SK-N-SH treated with all-trans-retinoic acid at 6 μM for 48 hours (cell line): ENCODE results near the gene KLHDC8A.

ENCODE experiments used
- ARNTL ChIP-seq: fragments of 450-650 bp; formaldehyde crosslinking; IDR thresholded peaks from 2 replicates; pipeline ENCODE4 v1.5.0; 2020; ENCODE audit warnings: low read depth, mild to moderate bottlenecking, moderate library complexity, borderline replicate concordance
- ISL1 ChIP-seq: fragments of 250-450 bp; sonication (Bioruptor Pico); IDR thresholded peaks from 2 replicates; pipeline ENCODE4 v2.1.2; 2022; ENCODE audit warnings: mild to moderate bottlenecking, moderate library complexity
- PATZ1 ChIP-seq: fragments of 250-450 bp; sonication (Bioruptor Pico); IDR thresholded peaks from 2 replicates; pipeline ENCODE4 v1.8.0; 2020; ENCODE audit warnings: mild to moderate bottlenecking, moderate library complexity, borderline replicate concordance
- PPARA ChIP-seq: fragments of 250-450 bp; sonication (Bioruptor Pico); IDR thresholded peaks from 2 replicates; pipeline ENCODE4 v1.5.0; 2020; ENCODE audit warnings: mild to moderate bottlenecking, borderline replicate concordance
- TSHZ2 ChIP-seq: fragments of 250-450 bp; sonication (Bioruptor Pico); IDR thresholded peaks from 2 replicates; pipeline ENCODE4 v1.5.0; 2020; ENCODE audit warnings: mild to moderate bottlenecking, moderate library complexity

- TF ChIP-seq ARNTL = no peak
- TF ChIP-seq ISL1 (CRISPR knock-in tag) = no peak
- TF ChIP-seq TSHZ2 (CRISPR knock-in tag) = no peak
- no peak for TF ChIP-seq PPARA
- TF ChIP-seq PATZ1 (CRISPR knock-in tag) = no peak
Measured at GRCh38 chr1:205339197-205339702, 17.5 kb downstream of the KLHDC8A start.
